Fibroblast of lung (primary cell): ENCODE measurements around the gene MICAL3. TPM values are rescaled to one million over a fixed set of nuclear protein-coding genes. Genes with fewer than 3 reads are reported as not detected.

Source experiments
- DNase-seq, 2 donors: peaks; one replicate each; pipeline versions ENCODE4 v3.0.0 to v3.0.0-alpha.2; 2010; ENCODE audit warnings: low read depth in 2 of 2
- H2AFZ ChIP-seq: 2 replicates; pipeline ENCODE4 v1.5.1; 2012; ENCODE audit warnings: low read length, control low read depth, inconsistent platforms
- H3K27ac ChIP-seq: 2 replicates; pipeline ENCODE4 v1.5.1; 2011; ENCODE audit warnings: low read length, control low read depth; ENCODE audit not compliant: insufficient read depth
- H3K27me3 ChIP-seq: 2 replicates; pipeline ENCODE4 v1.5.1; 2011; ENCODE audit warnings: mild to moderate bottlenecking, low read length; ENCODE audit not compliant: control insufficient read depth, insufficient read depth
- H3K36me3 ChIP-seq: 2 replicates; pipeline ENCODE4 v1.5.1; 2011; ENCODE audit warnings: low read length; ENCODE audit not compliant: control insufficient read depth, insufficient read depth
- H3K4me1 ChIP-seq: 2 replicates; pipeline ENCODE4 v1.5.1; 2011; ENCODE audit warnings: low read length; ENCODE audit not compliant: control insufficient read depth, insufficient read depth; ENCODE audit errors: extremely low read depth
- H3K4me2 ChIP-seq: 2 replicates; pipeline ENCODE4 v1.5.1; 2011; ENCODE audit warnings: low read length, control low read depth; ENCODE audit not compliant: insufficient read depth; ENCODE audit errors: extremely low read depth
- H3K4me3 ChIP-seq, 4 experiments: fragments of 200-600 bp in 1 of 4; sonication (generic) in 1 of 4; replicated peaks in 1 of 4; 2 replicates each; pipeline ENCODE4 v1.5.1; 2011 to 2016; ENCODE audit warnings: low read length in 4 of 4, low read depth in 3 of 4, mild to moderate bottlenecking in 3 of 4, control low read depth in 2 of 4, inconsistent platforms in 1 of 4, mixed read lengths in 1 of 4; ENCODE audit not compliant: insufficient read depth in 1 of 4; ENCODE audit errors: control extremely low read depth in 1 of 4
- H3K79me2 ChIP-seq: 2 replicates; pipeline ENCODE4 v1.5.1; 2012; ENCODE audit warnings: mild to moderate bottlenecking, low read length, inconsistent platforms; ENCODE audit not compliant: control insufficient read depth, insufficient read depth
- H3K9ac ChIP-seq: 2 replicates; pipeline ENCODE4 v1.5.1; 2011; ENCODE audit warnings: mild to moderate bottlenecking, low read length, control low read depth; ENCODE audit not compliant: insufficient read depth
- H3K9me3 ChIP-seq: 2 replicates; pipeline ENCODE4 v1.5.1; 2012; ENCODE audit warnings: low read depth, low read length; ENCODE audit not compliant: control insufficient read depth, insufficient read depth
- H4K20me1 ChIP-seq: 2 replicates; pipeline ENCODE4 v1.5.1; 2011; ENCODE audit warnings: low read length; ENCODE audit not compliant: control insufficient read depth, insufficient read depth; ENCODE audit errors: extremely low read depth
- CTCF ChIP-seq, 2 donors: IDR thresholded peaks in 1 of 2; conservative IDR thresholded peaks in 1 of 2; 1 replicate in 1 of 2; 2 replicates in 1 of 2; pipeline ENCODE4 v1.5.1; 2011 to 2012; ENCODE audit warnings: low read length in 2 of 2, control low read depth in 1 of 2, inconsistent platforms in 1 of 2, low read depth in 1 of 2, mild to moderate bottlenecking in 1 of 2
- EZH2 ChIP-seq: IDR thresholded peaks from 2 replicates; pipeline ENCODE4 v1.5.1; 2012; ENCODE audit warnings: low read length, control low read depth, mild to moderate bottlenecking; ENCODE audit errors: missing control alignments
- polyA plus RNA-seq, 2 donors: library from polyadenylated mRNA; depleted of rRNA in 1 of 2; stranded (reverse) in 1 of 2; unstranded in 1 of 2; fragments of >200 nt; gene quantifications; 2 replicates each; pipeline ENCODE4 v1.2.1, GENCODE V29; 2011 to 2012; ENCODE audit warnings: missing spikeins in 1 of 2
- total RNA-seq: library from RNA; depleted of rRNA; stranded (reverse); fragments of >200 nt; gene quantifications from 2 replicates; pipeline ENCODE4 v1.2.1, GENCODE V29; 2014

Gene MICAL3
- total and polyA plus RNA-seq, 2 donors (not counting 1 experiment from before 2014, with no cell fraction given), result 10.8 to 22.6 TPM

GRCh38 chr22:18067548-18068341 lies 43.4 kb upstream of the MICAL3 start:
- no peaks in the 10 kb centered on the region for H3K79me2 ChIP-seq
- H3K27ac ChIP-seq, result no peak overlapping the region
- H3K9ac ChIP-seq, result no peak overlapping the region
- TF ChIP-seq CTCF (conservative IDR thresholded peaks at IDR 0.05 in 1 of 2, IDR thresholded peaks at IDR 0.05 in 1 of 2; ENCODE audit: low read depth in 1 of 2, low read length in 2 of 2) (no peak), EZH2 (no peak)
- no peak overlapping the region for H3K4me2 ChIP-seq
- H2AFZ ChIP-seq, result no peak overlapping the region
- H3K9me3 ChIP-seq, result no peaks in the 10 kb centered on the region
- peak in 1 of 2 donors; percentile 44 for DNase-seq
- no peak overlapping the region for H3K4me3 ChIP-seq
- H3K4me1 ChIP-seq, result no peaks in the 10 kb centered on the region
- H4K20me1 ChIP-seq, result no peaks in the 10 kb centered on the region
- no peaks in the 10 kb centered on the region for H3K36me3 ChIP-seq
- H3K27me3 ChIP-seq, result peaks cover 5% of the 10 kb centered on the region

- H3K9ac ChIP-seq, result no peak overlapping the region
- H2AFZ ChIP-seq, result no peak overlapping the region
- no peak overlapping the region for H3K4me3 ChIP-seq
- no peak overlapping the region for H3K4me2 ChIP-seq
- H3K4me1 ChIP-seq, result no peaks in the 10 kb centered on the region
- peaks cover 5% of the 10 kb centered on the region for H3K27me3 ChIP-seq
- H3K9me3 ChIP-seq, result no peaks in the 10 kb centered on the region
- no peak for DNase-seq
- no peaks in the 10 kb centered on the region for H3K79me2 ChIP-seq
- no peak overlapping the region for H3K27ac ChIP-seq
- TF ChIP-seq CTCF (conservative IDR thresholded peaks at IDR 0.05 in 1 of 2, IDR thresholded peaks at IDR 0.05 in 1 of 2; ENCODE audit: low read depth in 1 of 2, low read length in 2 of 2) (no peak), EZH2 (no peak)
- H4K20me1 ChIP-seq, result no peaks in the 10 kb centered on the region
- H3K36me3 ChIP-seq, result no peaks in the 10 kb centered on the region
These were observed 42.8 kb upstream of the MICAL3 start for GRCh38 chr22:18067121-18067520.

GRCh38 chr22:18066181-18066859 lies 42.0 kb upstream of the MICAL3 start:
- Histone ChIP-seq H3K4me1 (no peaks in the 10 kb centered on the region), H4K20me1 (no peaks in the 10 kb centered on the region), H3K27me3 (peaks cover 5% of the 10 kb centered on the region), H2AFZ (no peak overlapping the region), H3K4me2 (no peak overlapping the region), H3K9ac (no peak overlapping the region), H3K9me3 (no peaks in the 10 kb centered on the region), H3K4me3 (no peak overlapping the region), H3K79me2 (no peaks in the 10 kb centered on the region), H3K27ac (no peak overlapping the region), H3K36me3 (no peaks in the 10 kb centered on the region)
- TF ChIP-seq EZH2, result no peak
- TF ChIP-seq CTCF (conservative IDR thresholded peaks at IDR 0.05 in 1 of 2, IDR thresholded peaks at IDR 0.05 in 1 of 2; ENCODE audit: low read depth in 1 of 2, low read length in 2 of 2), result no peak
- no peak for DNase-seq
